GM18526 (cell line): ENCODE results near the gene DNASE1L2.

Experiments used
- POLR2A ChIP-seq: IDR thresholded peaks from 3 replicates; pipeline ENCODE4 v1.6.1; 2011; ENCODE audit not compliant: insufficient read length; ENCODE audit errors: extremely low read depth

Gene DNASE1L2

GRCh38 chr16:2230376-2230775, 5.9 kb upstream of the DNASE1L2 start:
- no peak for TF ChIP-seq POLR2A

DNA sequence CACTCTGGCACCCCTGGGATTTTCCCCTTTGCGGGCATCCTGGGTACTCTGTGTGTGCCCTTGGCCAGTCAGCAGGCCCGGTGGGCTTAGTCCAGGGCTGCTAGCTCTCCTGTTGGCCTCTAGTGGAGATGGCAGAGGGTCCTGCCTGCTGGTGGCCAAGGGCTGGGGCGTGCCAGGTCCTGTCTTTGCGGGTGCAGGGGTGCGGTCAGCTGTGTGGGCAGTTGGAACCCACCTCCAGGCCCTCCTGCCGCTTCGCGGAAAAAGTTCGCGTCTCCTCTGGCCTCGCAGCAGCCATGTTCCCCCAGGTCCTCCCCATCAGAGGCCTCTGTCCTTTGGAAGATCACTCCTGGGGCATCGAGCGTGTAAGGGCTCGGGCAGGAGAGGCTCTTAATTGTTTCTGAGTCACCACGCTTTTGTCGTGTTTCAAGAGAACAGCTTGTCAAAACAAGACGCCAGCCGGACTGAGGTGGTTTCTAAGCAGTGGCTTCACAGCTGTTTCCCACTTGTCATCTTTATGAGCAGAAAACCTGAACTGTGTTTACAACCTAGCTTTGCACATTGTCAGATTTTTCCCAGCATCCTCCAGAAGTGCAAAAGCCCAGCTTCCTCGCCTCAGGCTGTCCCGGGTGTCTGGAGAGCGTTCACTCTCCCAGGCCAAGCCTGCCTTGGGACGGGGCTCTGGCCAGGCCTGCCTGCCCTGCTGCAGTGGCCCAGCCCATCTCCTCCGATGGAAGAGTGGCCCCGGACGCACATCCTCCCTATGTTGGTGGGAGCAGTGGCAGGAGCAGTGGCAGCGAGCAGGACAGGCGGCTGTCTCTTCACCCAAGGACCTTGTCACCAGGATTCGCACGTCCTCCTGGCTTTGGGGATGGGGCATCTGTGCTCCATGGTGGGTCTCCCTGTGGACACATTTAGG, 5.0 kb upstream of the DNASE1L2 start:
- no peak for TF ChIP-seq POLR2A

GRCh38 chr16:2232094-2232990, 3.9 kb upstream of the DNASE1L2 start:
- TF ChIP-seq POLR2A = no peak

- TF ChIP-seq POLR2A = no peak
These were observed 3.0 kb upstream of the DNASE1L2 start for GRCh38 chr16:2233046-2233775.

DNA sequence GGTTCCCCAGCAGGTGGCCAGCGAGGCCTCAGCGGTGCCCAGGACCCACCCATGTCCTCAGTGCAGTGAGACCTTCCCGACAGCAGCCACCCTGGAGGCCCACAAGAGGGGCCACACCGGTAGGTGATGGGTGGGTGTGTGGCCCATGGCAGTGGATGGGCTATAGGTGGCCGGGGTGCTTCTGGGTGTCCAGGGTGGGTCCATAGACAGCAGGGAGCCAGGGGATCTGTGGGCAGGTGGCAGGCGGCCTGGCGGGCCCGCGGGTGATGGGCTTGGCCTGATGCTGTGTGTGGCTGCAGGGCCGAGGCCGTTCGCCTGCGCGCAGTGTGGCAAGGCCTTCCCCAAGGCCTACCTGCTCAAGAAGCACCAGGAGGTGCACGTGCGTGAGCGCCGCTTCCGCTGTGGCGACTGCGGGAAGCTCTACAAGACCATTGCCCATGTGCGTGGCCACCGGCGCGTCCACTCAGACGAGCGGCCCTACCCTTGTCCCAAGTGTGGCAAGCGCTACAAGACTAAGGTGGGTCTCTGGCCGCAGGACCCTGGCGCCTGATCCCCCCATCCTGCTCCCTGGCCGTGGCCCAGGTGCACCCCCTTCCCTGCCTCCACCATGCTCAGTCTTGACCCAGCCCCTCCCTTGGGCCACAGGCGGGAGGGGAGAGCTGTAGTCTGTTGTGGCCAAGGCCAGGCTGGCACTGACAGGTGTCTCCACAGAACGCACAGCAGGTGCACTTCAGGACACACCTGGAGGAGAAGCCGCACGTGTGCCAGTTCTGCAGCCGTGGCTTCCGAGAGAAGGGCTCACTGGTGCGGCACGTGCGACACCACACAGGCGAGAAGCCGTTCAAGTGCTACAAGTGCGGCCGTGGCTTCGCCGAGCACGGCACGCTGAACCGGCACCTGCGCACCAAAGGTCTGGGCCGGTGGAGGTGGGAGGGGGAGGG, 2.1 kb upstream of the DNASE1L2 start:
- no peak for TF ChIP-seq POLR2A

DNA sequence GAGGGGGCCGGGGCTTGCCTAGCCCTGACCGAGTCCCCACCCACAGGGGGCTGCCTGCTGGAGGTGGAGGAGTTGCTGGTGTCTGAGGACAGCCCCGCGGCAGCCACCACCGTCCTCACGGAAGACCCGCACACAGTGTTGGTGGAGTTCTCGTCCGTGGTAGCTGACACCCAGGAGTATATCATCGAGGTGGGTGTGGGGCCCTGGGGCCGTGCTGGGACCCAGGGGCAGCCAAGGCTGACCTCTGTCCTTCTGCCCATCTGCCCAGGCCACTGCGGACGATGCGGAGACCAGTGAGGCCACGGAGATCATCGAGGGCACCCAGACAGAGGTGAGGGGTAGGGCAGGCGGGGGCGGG, 1.5 kb upstream of the DNASE1L2 start:
- no peak for TF ChIP-seq POLR2A

DNA sequence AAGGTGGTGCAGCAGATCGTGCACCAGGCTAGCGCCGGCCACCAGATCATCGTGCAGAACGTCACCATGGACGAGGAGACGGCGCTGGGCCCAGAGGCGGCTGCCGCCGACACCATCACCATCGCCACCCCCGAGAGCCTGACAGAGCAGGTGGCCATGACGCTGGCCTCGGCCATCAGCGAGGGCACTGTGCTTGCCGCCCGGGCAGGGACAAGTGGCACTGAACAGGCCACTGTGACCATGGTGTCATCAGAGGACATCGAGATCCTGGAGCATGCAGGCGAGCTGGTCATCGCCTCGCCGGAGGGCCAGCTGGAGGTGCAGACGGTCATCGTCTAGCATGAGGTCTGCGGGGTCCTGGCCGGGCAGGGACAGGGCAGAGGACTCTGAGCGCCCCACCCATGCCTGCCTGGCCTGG, 1.0 kb upstream of the DNASE1L2 start:
- no peak for TF ChIP-seq POLR2A

- no peak for TF ChIP-seq POLR2A
These were observed 428 bp upstream of the DNASE1L2 start for GRCh38 chr16:2235695-2236336.

- TF ChIP-seq POLR2A = no peak
These were observed 848 bp downstream of the DNASE1L2 start for GRCh38 chr16:2237102-2237482.

DNA sequence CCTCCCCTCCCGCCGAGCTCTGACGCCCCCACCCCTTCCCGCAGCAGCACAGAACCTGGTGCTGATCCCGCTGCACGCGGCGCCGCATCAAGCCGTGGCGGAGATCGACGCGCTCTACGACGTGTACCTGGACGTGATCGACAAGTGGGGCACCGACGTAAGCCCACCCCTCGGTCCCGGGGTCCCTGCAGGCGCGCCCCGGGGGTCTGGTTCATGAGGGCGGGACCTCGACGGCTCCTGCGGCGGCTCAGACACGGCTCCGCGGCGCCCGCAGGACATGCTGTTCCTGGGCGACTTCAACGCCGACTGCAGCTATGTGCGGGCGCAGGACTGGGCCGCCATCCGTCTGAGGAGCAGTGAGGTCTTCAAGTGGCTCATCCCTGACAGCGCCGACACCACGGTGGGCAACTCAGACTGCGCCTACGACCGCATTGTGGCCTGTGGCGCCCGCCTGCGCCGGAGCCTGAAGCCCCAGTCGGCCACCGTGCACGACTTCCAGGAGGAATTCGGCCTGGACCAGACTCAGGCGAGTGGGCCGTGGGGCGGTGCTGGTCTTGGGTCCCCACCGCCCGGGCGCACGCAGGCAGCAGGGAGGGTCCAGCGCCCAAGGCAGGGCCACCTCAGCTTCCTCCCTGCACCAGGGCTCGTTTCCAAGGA, 1.4 kb downstream of the DNASE1L2 start:
- TF ChIP-seq POLR2A = no peak

GRCh38 chr16:2238150-2238837, 2.0 kb downstream of the DNASE1L2 start:
- TF ChIP-seq POLR2A = no peak

- TF ChIP-seq POLR2A = no peak
These were observed 2.8 kb downstream of the DNASE1L2 start for GRCh38 chr16:2238838-2239675.
